ENCODE measurements around the gene CSAD.

DNA sequence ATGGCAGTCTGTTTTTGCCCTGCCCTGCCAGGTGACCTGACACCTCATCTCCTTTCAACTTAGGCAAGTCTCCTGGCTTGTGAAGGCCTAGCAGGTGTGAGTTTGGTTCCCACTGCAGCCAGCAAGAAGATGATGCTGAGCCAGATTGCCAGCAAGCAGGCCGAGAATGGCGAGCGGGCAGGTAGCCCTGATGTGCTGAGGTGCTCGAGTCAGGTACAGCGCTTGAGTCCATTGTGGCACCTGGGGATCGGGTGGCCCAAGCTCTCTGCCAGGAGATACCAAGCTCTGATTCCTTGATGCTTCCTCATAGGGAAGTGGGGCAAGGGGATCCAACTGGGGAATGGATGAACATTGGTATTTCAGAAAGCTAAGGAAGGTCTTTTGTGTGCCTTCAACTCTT is 4.1 kb upstream of the CSAD start:
- TF ChIP-seq CTCF (IDR thresholded peaks at IDR 0.05), result no peak
- TF ChIP-seq EP300 (IDR thresholded peaks at IDR 0.05; ENCODE audit: low read depth), result no peak
- no peak for TF ChIP-seq POLR2A (IDR thresholded peaks at IDR 0.05)
- no peak for TF ChIP-seq POLR2AphosphoS5 (IDR thresholded peaks at IDR 0.05)
